Gastroesophageal sphincter (tissue), 4 donors: ENCODE data around the gene MEGF11. TPM values are rescaled to one million over a fixed set of nuclear protein-coding genes. Genes with fewer than 3 reads are reported as not detected.

ENCODE experiments used
- ATAC-seq: fragments of 150-250 bp; one replicate; pipeline ENCODE4 v1.9.1; 2016; ENCODE audit warnings: mild to moderate bottlenecking, moderate library complexity
- H3K27ac ChIP-seq, 4 donors: fragments of 200-600 bp; sonication (generic) in 3 of 4; 1 replicate in 3 of 4; 2 replicates in 1 of 4; pipeline ENCODE4 v1.5.1; 2016 to 2019
- H3K27me3 ChIP-seq: fragments of 200-600 bp; sonication (generic); one replicate; pipeline ENCODE4 v1.5.1; 2019
- H3K36me3 ChIP-seq, 2 donors: fragments of 200-600 bp; sonication (generic); one replicate each; pipeline ENCODE4 v1.5.1; 2019; ENCODE audit warnings: control low read depth in 1 of 2
- H3K4me1 ChIP-seq, 3 donors: fragments of 200-600 bp; sonication (generic); 1 replicate in 2 of 3; 2 replicates in 1 of 3; pipeline ENCODE4 v1.5.1; 2016 to 2019; ENCODE audit warnings: control low read depth in 2 of 3
- H3K4me3 ChIP-seq, 2 donors: fragments of 200-600 bp; sonication (generic); one replicate each; pipeline ENCODE4 v1.5.1; 2019; ENCODE audit warnings: mild to moderate bottlenecking in 1 of 2, moderate library complexity in 1 of 2
- H3K9me3 ChIP-seq, 3 donors: fragments of 200-600 bp; sonication (generic); one replicate each; pipeline ENCODE4 v1.5.1; 2017 to 2019; ENCODE audit warnings: control low read depth in 2 of 3
- CTCF ChIP-seq, 4 experiments: fragments of 200-600 bp in 2 of 4; fragments of 450-650 bp in 2 of 4; sonication (generic) in 1 of 4; IDR thresholded peaks; one replicate each; pipeline ENCODE4 v1.5.1; 2017 to 2019; ENCODE audit warnings: antibody characterized with exemption in 4 of 4, mild to moderate bottlenecking in 2 of 4, moderate library complexity in 2 of 4
- EP300 ChIP-seq: sonication (generic); formaldehyde crosslinking; IDR thresholded peaks from one replicate; pipeline ENCODE4 v1.6.1; 2017; ENCODE audit warnings: antibody characterized with exemption, mild to moderate bottlenecking
- POLR2A ChIP-seq, 2 donors: fragments of 450-650 bp; IDR thresholded peaks; one replicate each; pipeline ENCODE4 v1.6.1; 2017; ENCODE audit warnings: antibody characterized with exemption in 2 of 2, mild to moderate bottlenecking in 2 of 2, moderate library complexity in 1 of 2
- POLR2AphosphoS5 ChIP-seq: sonication (generic); formaldehyde crosslinking; IDR thresholded peaks from one replicate; pipeline ENCODE4 v1.6.1; 2017; ENCODE audit warnings: antibody characterized with exemption
- WGBS, 2 donors: methylation state at CpG; one replicate each; pipeline ENCODE4 v1.1.5; 2018; ENCODE audit warnings: low coverage in 1 of 2; 5-methylcytosine and 5-hydroxymethylcytosine counted together
- total RNA-seq, 4 donors: library from RNA; depleted of rRNA; stranded (reverse); fragments of >200 nt; gene quantifications; one replicate each; pipeline ENCODE4 v1.1.0, GENCODE V29; 2016

The MEGF11 gene
- total RNA-seq, 4 donors from 2014 or later: 0.08 TPM; not detected in 3

- no peak for TF ChIP-seq CTCF (IDR thresholded peaks at IDR 0.05)
- TF ChIP-seq POLR2A (IDR thresholded peaks at IDR 0.05): no peak
- TF ChIP-seq POLR2AphosphoS5: no peak
- no peak for TF ChIP-seq EP300
- WGBS, 2 donors: 85% methylated on average over 3 of the region's 3 CpGs; no CpG with 5 or more reads in 1 of the 2 donors
- no peaks in the 10 kb centered on the region for H3K4me1 ChIP-seq
- H3K36me3 ChIP-seq: peaks cover 7 to 73% of the 10 kb centered on the region in 2 donors
- no peak for ATAC-seq
- no peak overlapping the region for H3K4me3 ChIP-seq
- H3K27me3 ChIP-seq: no peaks in the 10 kb centered on the region
- no peaks in the 10 kb centered on the region for H3K9me3 ChIP-seq
- H3K27ac ChIP-seq: no peak overlapping the region
Measured at GRCh38 chr15:65887565-65887964, 366.0 kb downstream of the MEGF11 start.

GRCh38 chr15:65885668-65886218 is 367.8 kb downstream of the MEGF11 start:
- ATAC-seq: no peak
- TF ChIP-seq EP300 (no peak), CTCF (IDR thresholded peaks at IDR 0.05) (no peak), POLR2AphosphoS5 (no peak), POLR2A (IDR thresholded peaks at IDR 0.05) (no peak)
- Histone ChIP-seq H3K4me3 (no peak overlapping the region), H3K4me1 (peaks cover 0 to 7% (median 0%) of the 10 kb centered on the region in 3 donors), H3K27ac (no peak overlapping the region), H3K9me3 (no peaks in the 10 kb centered on the region), H3K36me3 (peaks cover 7 to 82% of the 10 kb centered on the region in 2 donors), H3K27me3 (no peaks in the 10 kb centered on the region)
- WGBS, 2 donors: 59 to 61% methylated on average over 4 of the region's 4 CpGs

- Histone ChIP-seq H3K36me3 (peaks cover 7 to 86% of the 10 kb centered on the region in 2 donors), H3K4me3 (no peak overlapping the region), H3K4me1 (peaks cover 0 to 7% (median 0%) of the 10 kb centered on the region in 3 donors), H3K27me3 (no peaks in the 10 kb centered on the region), H3K9me3 (no peaks in the 10 kb centered on the region), H3K27ac (no peak overlapping the region)
- ATAC-seq: no peak
- TF ChIP-seq EP300 (no peak), POLR2AphosphoS5 (no peak), CTCF (IDR thresholded peaks at IDR 0.05) (no peak), POLR2A (IDR thresholded peaks at IDR 0.05) (no peak)
Measured at GRCh38 chr15:65884511-65884910, 369.0 kb downstream of the MEGF11 start.

GRCh38 chr15:65883571-65883970 is 370.0 kb downstream of the MEGF11 start:
- WGBS, 2 donors: 90 to 92% methylated on average over 2 to 5 of the region's 6 CpGs
- no peak for ATAC-seq
- TF ChIP-seq POLR2AphosphoS5: no peak
- TF ChIP-seq EP300: no peak
- no peak for TF ChIP-seq POLR2A (IDR thresholded peaks at IDR 0.05)
- no peak for TF ChIP-seq CTCF (IDR thresholded peaks at IDR 0.05)
- Histone ChIP-seq H3K4me3 (no peak overlapping the region), H3K9me3 (no peaks in the 10 kb centered on the region), H3K27ac (no peak overlapping the region), H3K27me3 (no peaks in the 10 kb centered on the region), H3K36me3 (peaks cover 7 to 91% of the 10 kb centered on the region in 2 donors), H3K4me1 (peaks cover 0 to 7% (median 0%) of the 10 kb centered on the region in 3 donors)

GRCh38 chr15:65881766-65882434 is 371.6 kb downstream of the MEGF11 start:
- H3K27ac ChIP-seq: no peak overlapping the region
- 70 to 73% methylated on average over 3 of the region's 3 CpGs for WGBS, 2 donors
- H3K36me3 ChIP-seq: peaks cover 0 to 91% of the 10 kb centered on the region in 2 donors
- no peaks in the 10 kb centered on the region for H3K9me3 ChIP-seq
- no peak for TF ChIP-seq POLR2A (IDR thresholded peaks at IDR 0.05)
- no peak for TF ChIP-seq POLR2AphosphoS5
- TF ChIP-seq EP300: no peak
- TF ChIP-seq CTCF (IDR thresholded peaks at IDR 0.05): no peak
- ATAC-seq: no peak
- peaks cover 0 to 7% (median 0%) of the 10 kb centered on the region in 3 donors for H3K4me1 ChIP-seq
- H3K4me3 ChIP-seq: no peak overlapping the region
- no peaks in the 10 kb centered on the region for H3K27me3 ChIP-seq
